Stimulated activated CD4-positive, alpha-beta T cell treated with anti-CD3 and anti-CD28 coated beads, TNF-alpha, amount 100 ng/mL, for 24 hours (primary cell): ENCODE data around the gene ECE2.

ENCODE experiments used
- DNase-seq, 3 experiments: peaks; one replicate each; pipeline ENCODE4 v3.0.0-alpha.2; 2020; ENCODE audit warnings: low read depth in 3 of 3

ECE2 gene

DNA sequence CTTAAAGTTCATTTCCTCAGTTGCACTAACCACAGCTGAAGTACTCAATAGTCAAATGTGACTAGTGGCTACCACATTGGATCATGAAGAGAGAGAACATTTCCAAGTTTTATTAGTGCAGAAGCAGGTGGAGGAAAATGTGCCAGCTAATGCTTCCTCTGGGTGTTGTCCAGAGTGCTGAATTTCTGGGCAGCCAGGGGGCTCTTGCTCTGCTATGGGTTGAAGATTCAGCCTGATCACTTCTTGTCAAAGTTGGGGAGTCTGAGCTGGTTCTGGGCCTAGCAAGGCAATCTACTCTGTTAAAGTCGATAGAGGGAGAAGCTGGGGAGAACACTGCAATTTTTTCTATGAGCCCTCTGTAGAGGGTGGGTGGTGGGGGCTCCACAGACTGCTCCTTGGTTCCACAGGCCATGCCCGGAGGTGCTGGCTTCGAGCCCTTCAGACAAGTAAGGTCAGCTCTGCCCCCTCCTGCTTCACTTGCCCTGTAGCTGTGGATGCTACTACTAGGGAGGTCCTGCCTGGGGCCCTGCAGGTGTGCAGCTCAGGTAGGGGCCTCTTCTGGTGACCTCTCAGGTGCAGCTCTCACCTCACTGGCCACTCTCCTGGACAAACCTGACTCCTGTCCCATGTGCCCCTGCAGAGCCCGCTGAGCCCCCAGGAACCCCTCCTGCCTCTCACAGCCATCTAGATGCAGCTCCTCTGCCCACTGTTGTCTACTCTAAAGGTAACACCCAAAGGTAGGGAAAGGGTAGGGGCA is 35.3 kb upstream of the ECE2 start:
- no peak for DNase-seq

DNA sequence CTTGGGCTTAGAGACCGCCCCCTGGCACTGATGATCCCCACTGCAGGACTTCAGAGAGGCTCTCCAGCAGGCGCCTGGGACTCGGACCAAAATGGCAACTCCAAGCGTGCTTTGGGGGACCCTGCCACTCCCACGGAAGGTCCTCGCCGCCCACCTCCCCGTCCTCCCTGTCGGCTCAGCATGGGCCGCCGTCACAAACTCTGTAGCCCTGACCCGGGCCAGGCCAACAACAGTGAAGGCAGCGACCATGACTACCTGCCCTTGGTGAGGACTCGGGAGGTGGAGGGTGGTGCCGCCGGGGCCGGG is 34.7 kb upstream of the ECE2 start:
- no peak for DNase-seq

DNA sequence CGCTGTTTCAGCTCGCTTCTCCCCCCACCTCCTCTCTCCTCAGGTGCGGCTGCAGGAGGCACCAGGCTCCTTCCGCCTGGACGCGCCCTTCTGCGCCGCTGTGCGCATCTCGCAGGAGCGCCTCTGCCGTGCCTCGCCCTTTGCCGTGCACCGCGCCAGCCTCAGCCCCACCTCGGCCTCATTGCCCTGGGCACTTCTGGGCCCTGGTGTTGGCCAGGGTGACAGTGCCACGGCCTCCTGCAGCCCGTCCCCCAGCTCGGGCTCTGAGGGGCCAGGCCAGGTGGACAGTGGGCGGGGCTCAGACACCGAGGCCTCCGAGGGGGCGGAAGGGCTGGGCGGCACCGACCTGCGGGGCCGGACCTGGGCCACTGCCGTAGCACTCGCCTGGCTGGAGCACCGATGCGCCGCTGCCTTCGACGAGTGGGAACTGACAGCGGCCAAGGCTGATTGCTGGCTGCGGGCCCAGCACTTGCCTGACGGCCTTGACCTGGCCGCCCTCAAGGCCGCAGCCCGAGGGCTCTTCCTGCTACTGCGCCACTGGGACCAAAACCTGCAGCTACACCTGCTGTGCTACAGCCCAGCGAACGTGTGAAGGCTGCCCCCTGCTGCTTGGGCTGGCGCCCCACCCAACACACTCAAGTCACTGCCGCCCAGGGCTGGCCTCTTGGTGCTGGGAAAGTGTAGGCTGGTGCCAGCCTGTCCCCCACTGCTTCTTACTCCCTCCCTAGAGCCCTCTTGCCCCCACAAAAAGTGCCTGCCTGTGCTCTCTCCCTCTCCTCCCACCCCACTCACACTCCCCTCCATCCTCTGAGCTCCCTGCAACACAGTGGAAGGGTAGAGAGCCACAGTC is 34.1 kb upstream of the ECE2 start:
- DNase-seq, result no peak

DNA sequence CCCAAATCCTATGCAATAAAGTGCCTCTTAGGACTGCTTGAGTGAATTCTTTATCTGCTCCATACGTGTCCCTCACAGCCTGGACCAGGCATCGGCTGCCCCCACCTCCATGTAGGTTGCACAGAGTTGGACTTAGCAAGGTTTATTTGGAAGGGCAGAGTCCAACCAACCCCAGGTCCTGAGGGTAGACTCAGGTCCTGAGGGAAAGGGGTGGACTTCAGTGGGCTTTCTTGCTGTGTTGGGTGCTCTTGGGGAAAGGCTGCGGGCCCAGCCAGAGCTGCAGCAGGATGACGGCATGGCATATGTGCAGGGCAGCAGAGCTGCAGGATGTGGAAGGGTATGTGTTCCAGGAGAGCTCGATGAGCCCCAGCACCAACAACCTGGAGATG is 33.5 kb upstream of the ECE2 start:
- DNase-seq, result no peak

DNA sequence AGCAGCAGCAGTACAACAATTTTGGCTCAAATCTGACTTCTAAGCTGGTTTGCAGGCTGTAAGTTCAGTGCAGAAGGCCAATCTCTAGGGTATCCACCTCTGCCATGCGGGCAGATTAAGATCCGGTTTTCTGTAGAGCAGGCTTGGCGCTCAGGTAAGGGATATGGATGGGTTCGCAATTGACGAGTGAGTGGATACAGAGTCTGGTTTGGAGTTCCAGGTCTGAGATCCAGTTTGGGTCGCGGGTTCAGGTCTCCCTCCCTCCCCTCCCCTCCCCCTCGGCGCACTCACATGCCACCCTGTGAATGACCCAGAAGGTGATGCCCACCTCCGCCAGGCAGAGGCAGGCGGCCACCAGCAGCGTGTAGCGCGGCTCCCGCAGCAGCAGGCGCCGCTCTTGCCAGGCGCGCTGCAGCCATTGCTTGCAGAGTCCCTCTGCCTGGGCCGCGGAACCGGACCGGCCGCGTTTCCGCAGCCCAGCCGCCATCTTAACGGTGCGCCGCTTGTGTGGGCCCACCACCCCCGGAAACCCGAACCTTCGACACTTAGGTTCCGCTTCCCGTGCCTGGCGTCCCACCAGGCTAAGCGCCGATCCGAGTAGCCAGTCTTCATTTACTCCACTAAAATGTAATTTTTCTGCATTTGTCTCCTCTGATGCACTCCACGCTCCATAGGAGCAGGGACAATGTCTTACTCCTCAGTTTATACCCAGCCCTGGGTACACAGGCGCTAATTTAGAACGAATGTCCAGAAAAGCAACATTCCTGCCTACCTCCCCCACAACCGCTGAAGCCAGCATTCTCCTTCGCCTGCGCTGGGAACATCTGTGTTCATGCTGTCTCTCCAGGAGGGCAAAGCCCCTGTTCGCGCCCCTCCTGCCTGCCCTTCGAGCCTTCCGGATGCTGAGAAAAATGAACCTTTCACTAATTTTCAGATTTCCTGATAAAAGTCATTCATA is 27.1 kb upstream of the ECE2 start, which contains the start of gene ALG3:
Gene ALG3 (minus strand): TSS at position 509 of the 958 bp plus-strand sequence. CDS start 22 bp downstream, at position 487.
- DNase-seq, result peak; percentile 76 to 89 (median 81)

DNA sequence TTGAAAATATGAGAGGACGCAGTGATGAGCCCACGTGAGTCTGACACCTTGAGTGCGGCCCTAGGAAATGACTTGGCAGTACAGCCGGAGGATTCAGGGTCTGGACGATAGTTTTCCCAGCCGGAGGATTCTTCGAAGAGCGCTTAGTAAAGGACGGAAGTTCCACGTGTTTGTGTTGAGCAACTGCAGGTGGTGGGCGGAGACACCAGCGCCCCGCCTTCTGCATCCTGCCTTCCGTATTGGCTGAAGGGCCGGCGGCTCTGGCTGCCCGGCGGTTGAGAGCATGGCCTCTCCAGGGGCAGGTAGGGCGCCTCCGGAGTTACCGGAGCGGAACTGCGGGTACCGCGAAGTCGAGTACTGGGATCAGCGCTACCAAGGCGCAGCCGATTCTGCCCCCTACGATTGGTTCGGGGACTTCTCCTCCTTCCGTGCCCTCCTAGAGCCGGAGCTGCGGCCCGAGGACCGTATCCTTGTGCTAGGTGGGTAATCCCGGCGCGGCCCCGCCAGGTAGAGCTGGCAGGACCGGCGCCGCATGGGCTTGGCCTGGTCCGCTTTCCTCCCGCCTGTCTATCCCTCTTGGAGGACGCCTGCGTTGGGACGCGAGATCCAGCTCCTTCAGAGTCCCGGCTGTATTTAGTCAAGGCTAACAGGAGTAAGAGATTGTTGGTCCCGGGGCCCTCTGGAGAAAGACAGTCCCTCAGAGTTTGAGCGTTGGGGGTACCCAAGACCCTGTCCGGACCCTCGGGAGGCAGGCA is 26.2 kb upstream of the ECE2 start, which contains the start of gene EEF1AKMT4:
Gene EEF1AKMT4 (plus strand): TSS at position 261 of the 755 bp plus-strand sequence. CDS start 23 bp downstream, at position 284.
- DNase-seq, result peak; percentile 88 to 96 (median 93)

DNA sequence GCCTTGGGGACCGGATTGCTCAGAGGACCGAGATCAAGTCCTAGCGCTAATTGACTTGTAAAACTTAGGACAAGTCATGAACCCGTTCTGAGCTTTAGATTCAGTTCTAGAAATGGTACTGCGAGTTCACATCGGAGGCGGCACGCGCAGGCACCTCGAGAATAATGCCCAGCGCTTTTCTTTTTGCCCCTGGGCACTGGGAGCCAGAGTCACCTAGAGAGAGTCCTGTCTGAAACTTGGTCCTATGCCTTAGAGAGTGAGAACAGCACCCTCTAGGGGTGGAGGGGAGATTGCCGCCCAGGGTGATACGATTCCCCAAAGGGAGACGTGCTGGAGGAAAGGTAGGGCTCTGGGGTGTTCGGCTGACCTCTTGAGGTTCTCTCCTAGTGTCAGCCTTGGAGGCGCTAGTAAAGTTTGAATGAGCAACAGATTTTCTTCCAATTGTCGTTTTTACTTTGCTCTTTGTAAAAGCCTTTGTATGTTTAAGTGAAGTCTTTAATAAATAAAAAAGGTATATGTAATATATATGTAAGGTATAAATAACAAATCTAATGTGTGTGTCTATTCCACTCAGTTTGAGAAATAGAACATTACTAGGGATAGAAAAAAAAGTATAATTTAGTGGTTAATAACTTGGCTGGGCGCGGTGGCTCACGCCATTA is 25.5 kb upstream of the ECE2 start:
- peak; percentile 76 to 94 (median 89) for DNase-seq

DNA sequence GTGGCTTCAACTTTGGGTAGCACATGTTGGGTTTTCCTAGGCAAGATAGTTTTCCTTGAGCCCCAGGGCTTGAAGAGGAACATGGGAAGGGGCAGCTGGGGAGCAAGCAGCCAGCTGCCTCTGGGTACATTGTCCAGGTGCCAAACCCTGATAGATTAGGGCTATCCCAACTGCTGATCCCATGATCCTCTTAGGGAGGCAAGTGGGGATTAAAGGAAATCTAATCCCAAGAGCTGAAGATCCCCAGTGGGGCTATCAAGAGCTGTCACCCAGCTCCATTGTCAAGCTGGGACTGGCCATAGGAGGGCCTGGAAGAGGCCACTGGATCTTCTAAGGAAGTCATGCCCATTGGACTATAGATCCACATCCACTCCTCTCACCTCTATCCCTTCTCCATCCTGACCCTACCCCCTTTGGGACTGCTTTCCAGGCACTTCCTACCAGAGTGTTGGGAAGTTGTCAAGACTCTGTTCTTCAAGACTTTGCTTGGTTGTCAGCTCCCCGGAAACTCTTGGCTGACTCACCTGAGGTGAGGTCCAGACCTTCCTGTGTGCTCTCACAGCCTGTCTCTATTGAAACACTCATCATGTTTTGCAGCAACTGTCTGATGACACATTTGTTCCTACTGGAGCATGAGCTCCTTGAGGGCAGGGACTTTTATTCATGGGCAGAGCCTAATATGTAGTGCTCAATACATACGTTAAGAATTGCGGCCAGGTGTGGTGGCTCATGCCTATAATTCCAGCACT is 20.4 kb upstream of the ECE2 start:
- no peak for DNase-seq

DNA sequence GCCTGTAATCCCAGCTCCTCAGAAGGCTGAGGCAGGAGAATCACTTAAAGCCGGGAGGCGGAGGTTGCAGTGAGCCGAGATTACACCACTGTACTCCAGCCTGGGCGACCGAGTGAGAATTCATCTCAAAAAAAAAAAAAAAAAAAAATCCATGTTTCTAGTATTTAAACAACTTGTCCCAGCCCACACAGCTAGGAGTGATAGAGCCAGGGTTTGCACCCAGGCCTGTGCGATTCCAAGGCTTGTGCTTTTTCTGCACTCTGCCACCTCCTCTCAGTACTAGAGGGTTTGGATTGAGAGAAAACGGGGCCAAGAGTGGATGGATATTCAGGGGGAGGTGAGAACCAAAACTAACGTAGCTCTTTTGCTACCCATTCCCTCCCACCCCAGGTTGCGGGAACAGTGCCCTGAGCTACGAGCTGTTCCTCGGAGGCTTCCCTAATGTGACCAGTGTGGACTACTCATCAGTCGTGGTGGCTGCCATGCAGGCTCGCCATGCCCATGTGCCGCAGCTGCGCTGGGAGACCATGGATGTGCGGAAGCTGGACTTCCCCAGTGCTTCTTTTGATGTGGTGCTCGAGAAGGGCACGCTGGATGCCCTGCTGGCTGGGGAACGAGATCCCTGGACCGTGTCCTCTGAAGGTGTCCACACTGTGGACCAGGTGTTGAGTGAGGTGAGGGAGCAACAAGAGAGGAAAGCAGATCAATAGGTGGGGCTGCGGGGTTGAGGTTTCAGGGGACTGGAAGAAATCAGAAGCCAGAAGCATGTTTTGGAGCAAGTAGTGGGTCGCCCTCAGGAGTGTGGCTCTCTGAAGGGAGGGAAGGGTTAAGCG is 18.5 kb upstream of the ECE2 start:
- no peak for DNase-seq

DNA sequence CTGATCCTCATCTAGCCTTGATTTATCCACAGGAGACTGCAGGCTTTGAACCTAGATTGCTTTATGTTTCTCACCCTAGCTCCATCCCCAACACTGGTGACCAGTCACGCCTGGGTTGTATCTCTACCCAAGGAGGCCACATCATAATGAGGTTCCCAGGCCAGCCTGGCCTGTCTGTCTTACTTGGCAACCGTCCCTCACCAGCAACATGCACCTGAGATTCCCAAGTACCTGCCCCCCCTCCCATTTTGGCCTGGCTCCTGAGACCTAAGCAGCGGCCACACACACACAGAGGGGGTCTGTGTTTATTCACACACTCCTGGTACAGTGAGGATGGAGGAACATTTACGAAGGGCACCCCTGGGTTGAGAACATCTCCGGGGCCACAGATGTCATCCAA is 16.9 kb upstream of the ECE2 start:
- no peak for DNase-seq

DNA sequence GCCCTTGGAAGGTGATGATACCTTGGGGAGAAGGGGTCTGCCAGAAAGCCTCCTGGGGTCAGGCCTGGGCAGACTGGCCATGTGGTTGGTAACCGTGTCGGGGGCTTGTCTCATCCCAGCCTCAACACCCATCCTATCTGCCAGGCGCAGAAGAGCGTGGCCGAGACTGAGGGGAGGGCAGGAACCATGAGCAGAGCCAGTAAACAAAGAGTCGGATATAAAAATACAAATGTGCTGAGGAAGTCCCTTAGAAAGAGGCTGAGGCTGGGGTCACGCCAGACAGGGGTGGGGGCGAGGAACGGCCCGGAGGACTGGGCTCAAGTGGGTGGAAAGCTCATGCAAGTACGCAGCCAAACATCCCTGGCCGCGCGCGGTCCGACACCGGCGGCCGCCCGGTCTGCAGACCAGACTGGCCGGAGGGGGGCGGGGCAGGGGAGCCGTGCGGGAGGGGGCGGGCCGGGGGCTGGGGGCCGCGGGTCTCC is 16.4 kb upstream of the ECE2 start:
- no peak for DNase-seq

DNA sequence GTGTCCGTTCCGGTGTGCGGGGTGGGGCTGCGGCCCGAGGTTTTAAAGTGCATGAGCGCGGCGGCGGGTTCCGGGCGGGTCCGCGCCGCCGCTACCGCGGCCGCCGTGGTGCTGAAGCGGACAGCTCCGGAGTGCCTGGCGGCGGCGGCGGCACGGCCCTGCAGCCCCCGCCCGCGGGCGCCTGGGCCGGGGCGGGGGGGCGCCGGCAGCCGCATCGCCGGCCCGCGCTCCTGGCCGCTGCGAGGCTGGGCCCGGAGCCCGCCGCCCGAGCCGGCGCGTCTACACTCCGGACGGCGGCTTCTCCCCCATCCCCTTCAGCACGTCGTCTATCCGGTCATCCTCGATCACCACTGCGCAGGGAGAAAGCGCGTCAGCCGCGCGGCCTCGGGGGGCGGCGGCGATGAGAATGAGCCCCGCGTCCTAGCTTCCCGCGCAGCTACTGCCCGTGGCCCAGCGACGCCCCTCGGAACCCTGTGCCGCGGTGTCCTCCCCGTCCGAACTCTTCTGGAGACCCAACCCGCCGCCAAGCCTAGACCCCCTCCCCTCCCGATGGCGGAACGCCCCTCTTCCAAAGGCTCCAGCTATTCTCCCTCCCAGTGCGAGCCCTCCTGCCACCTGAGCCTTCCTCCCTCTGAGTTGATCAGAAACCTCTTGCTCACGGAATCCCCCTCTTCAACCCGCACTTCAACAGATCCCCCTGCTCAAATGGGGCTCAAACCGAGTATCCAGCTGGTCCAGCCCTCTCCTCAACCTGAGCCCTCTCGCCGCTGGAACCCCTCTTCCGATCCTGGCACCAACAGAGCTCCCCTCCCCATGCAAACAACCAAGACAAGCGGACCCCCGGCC is 15.7 kb upstream of the ECE2 start:
- no peak for DNase-seq

DNA sequence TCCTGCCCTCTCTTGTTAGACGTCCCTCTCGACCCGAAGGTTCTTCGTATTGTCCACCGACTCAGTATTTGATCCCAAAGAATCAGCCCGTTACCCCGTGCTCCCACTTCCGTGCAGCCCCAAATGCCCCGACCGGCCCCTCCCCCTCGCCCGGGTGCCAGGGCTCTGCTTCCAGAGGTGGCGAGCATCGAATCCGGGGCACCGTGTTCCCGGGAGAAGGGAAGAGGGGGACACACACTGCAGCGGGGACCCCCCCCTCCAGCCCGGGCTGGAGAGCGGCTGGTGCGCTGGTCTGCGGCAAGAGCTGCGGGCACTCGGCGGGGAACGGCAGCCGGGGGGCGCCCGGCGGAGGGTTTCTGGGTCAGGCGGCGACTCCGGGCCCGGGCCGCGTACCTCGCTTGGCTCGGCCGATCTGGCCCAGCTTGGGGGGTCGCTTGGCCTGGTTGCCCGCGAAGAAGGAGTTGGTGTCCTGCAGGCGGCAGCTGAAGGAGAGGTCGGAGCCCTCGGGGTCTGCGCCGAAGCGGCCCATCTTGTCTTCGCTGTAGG is 15.0 kb upstream of the ECE2 start:
- DNase-seq, result no peak

DNA sequence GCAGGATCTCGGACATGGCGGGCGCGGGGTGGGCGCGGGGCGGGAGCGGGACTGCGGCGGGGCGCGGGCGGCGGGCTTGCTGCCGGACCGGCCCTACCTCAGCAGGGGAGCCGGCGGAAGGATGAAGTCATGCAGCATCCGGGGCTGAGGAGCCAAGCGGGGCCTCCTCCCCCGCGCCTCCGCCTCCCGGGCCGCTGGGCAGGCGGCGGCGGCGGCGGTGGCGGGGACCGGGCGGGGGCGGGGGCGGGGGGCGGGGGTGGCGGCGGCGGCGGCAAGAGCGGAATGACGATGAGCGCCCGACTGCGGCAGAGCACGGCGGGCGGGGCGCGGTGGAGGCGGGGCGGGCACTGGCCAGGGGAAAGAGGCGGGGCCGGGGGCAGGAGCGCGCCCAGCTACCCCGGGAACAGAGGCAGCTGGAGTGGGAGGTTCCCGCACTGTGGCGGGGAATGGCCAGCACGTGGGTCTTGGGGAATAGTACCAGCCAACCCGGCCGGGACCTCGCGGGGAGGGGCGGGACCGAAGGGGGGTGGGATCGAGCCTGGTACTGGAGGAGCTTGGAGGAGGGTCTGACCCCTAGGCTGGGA is 14.5 kb upstream of the ECE2 start, which contains the start of gene CAMK2N2:
Gene CAMK2N2 (minus strand): TSS at position 284 of the 584 bp plus-strand sequence. CDS start 268 bp downstream, at position 16.
- DNase-seq, result peak in 1 of 3 experiments; percentile 56

DNA sequence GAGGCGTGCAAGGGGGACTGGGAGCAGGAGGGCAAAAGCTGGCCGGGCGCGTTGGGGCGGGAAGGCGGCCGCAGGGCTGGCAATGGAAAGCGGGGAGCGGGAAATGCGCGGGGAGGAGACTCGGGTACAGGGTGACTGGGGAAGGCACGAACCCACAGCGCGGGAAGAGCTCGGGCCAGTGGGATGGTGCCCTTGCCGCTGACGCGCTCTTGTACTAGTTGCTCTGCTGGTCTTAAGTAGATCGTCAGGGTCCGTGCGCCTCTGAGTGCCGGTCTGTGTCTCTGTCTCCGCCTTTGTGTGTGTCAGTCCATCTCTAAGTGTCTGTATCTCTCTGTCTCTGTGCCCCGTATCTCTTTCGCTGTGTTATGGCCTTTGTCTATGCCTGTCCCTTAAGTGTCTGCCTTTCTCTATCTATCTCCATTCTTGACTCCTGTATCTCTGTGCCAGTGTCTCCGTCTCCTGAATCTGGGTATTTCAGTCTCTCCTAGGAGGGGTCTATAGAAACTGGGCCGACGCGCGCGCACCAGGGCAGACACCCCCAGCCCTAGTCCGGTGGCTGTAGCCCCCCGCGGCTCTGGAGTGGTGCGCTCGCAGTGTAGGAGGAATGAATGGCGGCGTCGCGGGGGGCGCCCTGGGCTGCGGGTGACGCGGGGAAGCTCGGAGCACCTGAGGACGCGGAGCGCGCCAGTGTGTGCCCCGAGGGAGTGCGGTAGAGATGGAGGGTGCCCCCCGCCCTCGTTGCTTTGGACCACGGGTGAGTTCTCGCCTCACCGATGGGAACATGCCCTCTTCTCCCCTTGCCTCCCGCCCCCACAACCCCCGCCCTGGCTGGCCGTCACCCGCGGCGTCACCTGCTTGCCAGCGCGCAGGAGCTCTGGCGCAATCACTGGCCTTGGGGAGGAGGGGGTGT is 13.7 kb upstream of the ECE2 start:
- no peak for DNase-seq

DNA sequence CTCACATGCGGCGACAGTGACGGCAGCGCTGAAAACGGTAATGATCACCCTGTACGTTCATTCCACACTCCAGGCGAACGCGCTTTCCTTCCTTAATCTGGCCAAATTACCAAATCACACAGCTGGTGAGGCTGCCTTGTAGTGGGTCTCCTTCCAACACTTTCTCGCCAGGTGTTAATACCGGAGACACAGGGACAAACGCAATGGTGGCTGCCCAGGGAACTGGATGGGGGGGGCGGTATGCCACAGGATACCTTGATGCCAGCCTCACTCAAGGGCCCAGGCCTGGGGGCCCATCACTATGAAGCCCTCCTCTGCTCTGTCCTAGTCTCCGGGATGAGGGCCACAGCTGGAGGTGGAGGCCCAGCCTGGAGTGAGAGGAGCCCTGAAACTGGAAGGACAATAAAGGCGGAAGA is 13.1 kb upstream of the ECE2 start:
- DNase-seq, result no peak
